RPMI7951 (cell line): ENCODE results near the gene GRM7. TPM values are rescaled to one million over a fixed set of nuclear protein-coding genes. Genes with fewer than 3 reads are reported as not detected.

Source experiments
- DNase-seq: peaks from one replicate; pipeline ENCODE4 v3.0.0-alpha.2; 2012; ENCODE audit warnings: low read depth
- total RNA-seq: library from RNA; depleted of rRNA; stranded (reverse); fragments of >200 nt; shearing (Covaris generic); gene quantifications from 2 replicates; pipeline ENCODE4 v1.2.3, GENCODE V29; 2014

GRM7 gene
- total RNA-seq, 1 experiment from 2014 or later: not detected

DNA sequence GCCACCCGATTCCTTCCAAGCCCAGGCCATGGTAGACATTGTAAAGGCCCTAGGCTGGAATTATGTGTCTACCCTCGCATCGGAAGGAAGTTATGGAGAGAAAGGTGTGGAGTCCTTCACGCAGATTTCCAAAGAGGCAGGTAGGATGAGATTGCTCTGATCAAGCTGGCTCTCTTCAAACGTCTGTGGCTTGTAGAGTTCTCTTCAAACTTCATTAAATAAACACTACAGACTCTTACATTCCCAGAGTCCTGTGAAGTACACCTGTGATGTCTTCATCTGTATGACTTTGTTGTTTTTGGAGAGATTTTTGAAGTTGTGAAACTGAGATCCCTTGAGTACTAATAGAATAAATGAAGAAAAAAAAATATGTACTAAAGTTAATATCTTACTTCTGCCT is 285.6 kb downstream of the GRM7 start:
- DNase-seq: no peak

DNA sequence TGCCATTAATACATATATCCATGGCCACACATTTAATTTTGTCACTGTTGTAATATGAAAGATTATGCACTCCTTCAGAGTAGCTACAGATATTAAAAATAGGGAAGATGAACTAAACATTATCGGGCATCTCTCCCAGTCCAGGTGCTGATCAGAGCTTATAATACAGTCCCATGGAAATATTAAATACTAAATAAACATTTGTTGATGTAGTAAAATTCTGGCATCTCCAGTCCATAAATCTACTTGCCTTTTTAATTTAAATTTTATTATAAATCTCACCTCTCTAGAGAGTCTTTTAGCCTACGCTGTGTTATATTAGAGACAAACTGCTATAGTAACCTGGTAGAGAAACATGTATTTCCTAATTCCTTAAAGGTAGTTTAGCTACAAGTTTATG is 297.6 kb downstream of the GRM7 start:
- DNase-seq: no peak

DNA sequence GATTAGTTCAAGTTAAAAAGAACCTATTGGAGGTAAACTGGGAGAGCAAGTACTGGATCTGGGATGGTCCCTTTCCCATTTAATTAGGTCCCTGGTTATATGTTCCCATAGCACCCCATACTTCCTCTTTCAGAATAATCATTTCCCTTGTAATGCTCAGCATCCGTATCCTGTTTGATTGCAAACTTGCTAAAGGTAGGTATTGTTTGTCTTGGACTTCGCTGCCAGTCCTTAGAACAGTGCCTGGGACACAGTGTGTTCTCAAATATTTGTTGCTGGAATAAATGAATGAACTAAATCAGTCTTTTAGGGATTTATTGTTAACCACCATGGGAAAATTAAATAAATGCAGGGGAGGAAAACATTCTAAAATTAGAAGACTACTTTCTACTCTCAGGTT is 299.8 kb downstream of the GRM7 start:
- DNase-seq: no peak

DNA sequence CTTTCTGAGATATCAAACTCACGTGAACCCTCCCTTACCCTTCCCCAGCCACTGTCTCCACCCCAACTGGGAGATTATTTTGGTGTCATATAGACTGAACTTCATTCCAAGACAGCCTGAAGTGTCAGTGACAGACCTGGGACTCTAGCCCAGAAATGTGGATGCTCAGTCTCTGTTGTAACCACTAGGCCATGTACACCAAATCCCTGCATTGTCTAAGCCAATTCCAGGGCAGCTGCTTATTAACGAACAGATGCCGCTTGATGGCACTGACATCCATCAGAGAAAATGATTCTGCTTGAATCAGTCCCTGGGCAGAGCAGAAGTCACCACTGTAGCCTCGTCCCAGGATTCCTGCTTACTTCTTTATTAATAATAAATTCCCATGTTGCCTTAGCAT is 305.5 kb downstream of the GRM7 start:
- DNase-seq: no peak

DNA sequence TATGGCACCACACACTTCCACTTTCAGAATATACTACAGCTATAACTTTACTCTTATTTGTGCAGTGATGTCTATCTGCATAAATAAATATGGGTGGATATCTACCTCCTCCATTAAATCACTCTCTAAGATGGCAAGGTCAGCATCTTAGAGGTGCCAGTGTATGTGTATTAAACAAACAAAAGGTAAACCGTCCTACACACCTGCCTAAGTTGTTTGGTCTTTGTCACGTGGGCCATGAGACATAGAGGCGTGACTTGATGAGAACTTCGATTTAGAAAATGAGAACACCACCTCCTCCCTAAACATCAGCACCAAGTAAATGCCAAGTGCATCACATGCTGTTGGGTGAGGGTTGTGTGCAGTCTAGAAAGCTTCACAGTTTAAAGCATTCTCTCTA is 310.6 kb downstream of the GRM7 start:
- no peak for DNase-seq

DNA sequence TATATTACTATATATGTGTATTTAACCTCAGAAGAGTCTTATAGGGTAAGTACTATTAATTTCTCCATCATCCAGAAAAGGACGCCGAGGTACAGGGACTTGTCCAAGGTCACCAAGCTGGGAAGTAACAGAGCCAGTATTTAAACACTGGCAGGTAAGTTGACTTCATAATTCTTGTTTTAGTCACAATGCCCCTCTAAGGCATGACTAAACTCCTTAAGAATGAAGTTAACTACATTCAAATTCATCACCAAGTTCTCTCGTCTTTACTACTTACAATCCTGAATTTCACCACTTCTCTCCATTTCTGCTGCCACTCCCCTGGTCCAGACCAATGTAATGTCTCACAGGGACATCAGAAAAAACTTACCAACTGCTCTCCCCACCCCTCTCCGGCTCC is 312.1 kb downstream of the GRM7 start:
- DNase-seq: no peak

DNA sequence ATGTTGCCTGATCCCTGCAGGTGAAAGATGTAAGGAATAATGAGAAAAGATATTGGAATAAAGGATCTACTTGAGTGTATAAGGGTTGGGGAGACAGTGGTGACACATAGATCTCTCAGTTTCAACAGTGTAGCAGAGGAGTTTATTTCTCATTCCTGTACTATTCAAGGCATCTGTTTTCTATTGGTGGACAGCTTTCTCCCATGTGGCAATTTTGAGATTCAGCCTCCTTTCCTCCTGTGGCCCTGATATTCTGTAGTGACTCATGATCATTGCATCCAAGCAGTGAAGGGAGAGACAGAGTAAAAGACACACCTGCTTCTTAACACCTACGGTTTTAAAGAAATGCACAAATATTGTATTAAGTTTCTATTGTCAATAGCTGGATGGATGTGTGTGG is 327.6 kb downstream of the GRM7 start:
- DNase-seq: no peak

DNA sequence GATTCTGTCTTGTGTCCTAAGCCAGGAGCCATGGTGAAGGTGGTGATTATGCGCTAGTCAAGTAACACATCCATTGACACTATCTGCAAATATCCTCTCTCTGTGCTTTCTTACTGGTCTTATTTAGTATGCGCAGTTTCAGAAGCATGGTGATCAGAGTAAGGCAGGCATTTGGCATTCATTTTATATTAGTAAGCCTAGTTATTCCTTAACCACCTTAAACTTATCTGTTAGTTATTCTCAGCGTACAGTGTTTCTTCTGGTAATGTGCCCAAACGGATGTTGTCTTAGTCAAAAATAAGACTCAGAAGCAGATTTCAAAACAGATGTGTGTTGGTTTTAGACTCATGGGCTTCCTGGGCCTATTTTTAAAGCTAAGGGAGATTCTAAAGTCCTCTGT is 329.2 kb downstream of the GRM7 start:
- DNase-seq: no peak

DNA sequence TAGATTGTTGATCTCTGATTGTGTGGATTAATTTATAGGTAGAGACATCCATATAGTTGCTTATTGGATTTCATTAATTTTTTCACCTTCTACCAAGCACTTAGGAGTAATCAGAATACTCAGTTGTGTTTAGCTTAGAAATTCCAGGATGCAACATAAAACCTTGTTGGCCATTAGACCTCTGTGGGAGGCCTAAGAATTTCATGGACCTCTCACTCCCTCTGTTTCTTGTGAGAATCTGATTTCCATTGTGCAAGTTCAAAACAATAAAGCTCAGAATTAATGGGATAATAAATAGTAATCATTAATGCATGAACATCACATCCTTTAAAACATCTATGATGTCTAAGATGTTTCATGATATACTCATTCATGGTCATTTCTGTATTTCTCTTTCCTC is 332.4 kb downstream of the GRM7 start:
- no peak for DNase-seq

DNA sequence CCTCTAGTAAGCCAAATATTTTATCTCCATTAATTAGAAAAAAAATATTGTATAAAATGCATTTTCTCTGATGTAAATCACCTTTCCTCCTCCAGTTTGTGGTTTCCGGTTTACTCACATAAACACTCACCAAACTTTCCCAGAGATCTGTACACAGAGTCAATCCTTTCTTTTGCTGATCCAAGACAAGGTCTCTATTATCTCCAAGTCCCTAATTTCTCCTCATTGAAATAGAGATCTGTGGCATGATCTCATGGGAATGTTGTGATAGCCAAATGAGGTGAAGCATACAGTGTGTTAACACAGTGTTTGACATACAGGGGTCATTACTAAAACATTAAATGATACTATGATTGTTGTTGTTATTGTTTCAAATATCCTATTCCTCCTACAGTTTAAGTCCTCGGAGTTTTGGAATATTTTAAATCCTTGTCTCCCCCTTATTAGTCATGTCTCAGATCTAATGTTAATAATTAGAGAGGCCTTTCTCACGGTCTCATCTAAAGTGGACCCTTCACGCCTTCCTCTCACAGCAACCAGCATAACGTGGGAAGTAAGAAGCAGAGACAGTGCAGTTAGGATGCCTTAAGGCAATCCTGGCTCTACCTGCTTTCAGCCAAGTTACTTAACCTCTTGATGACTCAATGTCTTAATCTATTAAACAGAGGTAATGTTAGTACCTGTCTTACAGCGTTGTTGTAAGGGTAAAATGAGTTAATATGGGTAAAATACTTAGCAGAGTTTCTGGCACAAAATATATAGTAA is 333.3 kb downstream of the GRM7 start:
- DNase-seq: no peak

DNA sequence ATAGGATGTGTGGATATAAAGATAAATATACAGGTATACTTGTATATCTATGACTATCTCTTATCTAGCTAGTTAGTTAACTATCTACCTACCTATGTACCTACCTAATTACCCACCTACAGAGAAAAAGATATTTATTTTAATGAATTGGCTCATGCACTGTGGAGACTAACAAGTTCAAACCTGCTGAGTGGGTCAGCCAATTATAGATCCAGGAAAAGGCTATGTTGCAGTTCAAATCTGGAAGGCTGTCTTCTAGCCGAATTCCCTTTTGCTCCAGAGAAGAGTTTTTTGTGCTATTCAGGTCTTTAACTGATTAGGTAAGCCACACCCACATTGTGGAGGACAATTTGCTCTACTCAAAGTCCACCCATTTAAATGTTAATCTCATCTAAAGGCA is 335.0 kb downstream of the GRM7 start:
- no peak for DNase-seq

DNA sequence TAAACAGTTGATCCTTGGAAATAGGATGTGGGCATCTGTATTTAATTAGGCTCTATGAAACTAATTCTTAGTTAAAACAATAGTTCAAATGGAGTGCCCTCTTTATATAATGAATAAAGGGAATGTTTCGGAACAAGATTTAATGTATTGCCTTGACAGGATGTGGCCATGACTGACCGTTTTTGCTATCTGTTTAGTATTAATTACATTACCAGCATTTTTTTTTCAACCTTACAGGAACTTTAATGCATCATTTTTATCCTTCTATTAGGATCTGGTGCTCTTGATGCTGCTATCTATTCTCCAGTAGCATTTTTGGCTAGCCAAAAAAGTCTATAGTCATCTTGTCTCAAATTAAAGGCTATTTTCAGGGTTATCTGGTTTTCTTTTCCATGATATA is 340.9 kb downstream of the GRM7 start:
- no peak for DNase-seq

DNA sequence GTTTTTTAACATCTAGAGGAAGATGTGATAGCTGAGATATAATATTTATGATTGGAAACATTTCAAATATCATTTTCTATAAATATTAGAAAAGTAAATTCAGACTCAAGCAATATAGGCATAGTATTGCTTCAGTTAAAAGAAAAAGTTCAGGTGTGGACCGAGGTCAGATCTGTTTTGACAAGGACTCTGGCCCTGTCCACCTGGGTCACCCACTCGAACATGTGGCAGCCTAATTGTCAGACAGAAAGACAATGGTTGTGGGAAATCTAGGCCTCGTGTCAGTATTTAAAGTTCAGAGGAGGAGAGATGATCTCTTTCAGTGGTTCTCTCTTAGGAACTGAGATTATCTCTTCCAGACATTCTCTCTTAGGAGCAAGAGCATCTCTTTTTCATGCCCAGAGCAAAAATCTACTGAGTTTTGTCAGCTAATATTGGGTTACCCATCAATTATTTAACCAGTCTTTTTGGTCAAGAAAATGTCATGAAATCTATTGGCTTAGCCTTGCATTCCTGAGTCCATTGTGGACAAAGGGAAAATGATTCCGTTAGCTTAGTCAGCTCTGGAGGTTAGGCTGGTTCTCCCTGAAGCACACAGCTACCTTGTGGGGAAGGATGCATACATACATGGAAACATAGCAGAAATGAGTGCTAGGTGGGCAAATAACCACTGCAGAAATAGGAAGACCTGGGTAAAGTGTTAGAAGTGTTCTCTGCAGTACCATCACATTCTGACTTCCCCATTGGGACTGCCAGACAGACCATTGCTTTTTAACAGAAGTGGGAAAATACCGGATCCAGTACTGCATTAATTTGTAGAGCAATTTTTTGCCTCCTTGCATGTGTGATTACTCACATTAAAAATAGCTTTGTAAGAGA is 343.3 kb downstream of the GRM7 start:
- DNase-seq: no peak

DNA sequence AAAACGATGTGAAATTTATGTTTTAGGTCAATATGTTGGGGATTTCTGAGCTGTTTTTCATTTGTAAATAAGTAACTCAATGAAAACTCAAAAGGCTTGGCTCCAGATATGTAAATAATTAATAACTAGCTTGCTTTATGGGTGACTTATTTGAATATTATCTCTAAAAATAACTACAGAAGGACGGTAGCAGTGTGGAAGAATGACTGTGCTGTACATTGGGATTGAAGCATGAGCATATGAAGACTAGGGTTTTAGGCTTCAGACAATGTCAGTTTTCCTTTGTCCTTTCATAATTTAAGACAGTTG is 343.9 kb downstream of the GRM7 start:
- DNase-seq: no peak

DNA sequence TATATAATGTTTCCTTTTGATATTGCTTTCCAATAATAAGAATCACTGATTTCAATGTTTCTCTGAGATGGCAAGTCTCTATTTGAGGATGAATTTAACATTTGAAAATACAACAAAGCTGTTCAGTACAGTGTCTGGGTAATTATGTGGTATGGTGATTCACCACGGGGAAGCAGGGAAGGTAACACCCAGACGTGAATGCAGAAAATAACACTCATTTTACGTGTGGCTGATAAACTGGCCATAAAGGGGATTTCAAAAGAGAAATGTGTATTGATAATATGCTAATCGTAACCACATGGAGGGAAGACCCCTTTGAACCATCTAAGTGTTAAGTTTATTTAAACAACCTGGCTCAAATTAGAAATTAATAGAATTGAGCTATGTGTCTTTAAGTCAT is 344.6 kb downstream of the GRM7 start:
- DNase-seq: no peak

DNA sequence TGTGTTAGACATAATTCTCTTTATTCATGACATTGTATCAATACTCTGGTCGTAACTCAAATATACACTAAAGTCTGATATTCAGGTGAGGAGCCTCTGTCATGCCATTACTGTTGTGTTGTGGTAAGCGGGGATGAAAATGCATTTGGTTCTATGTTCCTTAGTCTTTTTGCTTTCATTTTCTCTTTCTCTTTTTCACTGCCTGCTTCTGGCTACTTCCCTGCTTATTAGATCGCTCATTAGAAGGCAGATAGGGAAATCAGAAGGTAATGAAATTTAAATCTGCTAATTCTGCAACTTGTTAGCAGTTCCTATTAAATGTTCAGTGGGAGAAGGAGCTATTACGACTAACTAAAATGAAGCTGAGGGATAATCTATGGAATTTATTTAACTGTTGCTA is 345.0 kb downstream of the GRM7 start:
- no peak for DNase-seq

DNA sequence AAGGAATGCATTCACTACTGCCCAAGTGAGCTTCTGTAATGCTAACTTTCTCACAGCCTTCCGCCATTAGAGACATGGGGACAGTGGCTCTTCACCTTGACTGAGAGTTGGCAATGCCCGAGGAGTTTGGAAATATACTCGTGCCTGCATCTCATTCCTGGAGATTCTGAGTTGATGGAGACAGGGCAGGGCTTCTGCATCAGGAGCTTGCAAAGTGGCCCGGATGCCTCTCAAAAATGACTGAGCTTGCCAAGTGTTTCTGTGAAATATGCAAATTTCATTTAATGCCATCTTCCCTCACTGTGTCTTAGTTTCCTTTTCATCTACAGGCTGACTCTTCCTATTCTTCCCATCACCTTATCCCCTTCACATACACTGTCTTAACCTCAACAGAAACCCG is 346.2 kb downstream of the GRM7 start:
- DNase-seq: no peak

DNA sequence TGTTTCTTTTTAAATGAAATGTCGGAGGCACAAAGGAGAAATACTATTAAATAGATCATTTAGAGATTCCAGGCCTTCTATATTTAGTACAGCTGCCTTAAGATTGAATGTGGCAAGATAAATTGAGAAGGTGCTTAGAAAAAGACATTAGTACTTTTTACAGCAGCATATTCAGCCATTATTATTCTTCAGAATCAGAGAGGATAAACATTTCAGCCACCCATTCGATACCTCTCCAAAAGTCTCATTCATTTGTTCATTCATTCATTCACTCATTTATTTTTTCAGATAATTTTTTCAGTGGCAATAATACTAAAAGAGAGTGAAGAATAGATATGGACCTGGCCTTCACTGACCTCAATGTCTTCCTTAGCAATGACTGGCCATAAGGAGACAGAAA is 347.0 kb downstream of the GRM7 start:
- no peak for DNase-seq

DNA sequence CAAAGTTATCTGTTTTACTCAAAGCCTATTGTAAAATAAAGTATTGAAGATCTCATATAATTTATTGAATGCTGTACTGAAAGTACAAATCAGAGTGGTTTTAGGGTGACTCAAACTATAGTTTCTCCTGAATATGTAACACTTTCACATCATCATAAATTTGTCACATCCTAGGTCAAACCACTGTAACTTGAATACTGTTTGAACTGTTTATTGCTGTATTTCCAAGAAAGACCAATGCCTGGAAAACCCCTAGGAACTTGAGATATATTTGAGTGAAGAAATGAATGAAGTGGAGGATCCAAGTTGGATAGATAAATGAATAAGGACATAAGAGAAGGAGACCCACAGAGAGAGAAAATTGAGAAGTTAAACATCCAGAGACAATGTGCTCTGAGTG is 348.2 kb downstream of the GRM7 start:
- no peak for DNase-seq

DNA sequence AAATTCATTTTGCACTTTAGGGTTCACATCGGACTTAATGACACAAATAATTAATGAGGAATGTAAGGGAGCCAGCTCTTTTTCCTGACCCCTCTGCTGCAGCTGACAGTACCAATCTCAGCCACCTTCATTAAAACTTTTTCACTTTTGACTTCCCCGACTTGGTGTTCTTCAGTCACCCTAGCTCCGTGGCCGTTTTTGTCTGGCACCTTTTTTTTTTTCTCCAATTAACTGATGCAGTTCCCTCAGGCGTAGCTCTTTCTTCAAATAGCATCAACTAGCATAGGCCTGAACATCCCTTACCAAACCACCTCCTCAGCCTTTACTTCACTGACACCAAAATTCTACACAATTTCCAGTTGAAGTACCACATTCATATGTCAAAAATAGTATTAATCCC is 350.8 kb downstream of the GRM7 start:
- DNase-seq: no peak

DNA sequence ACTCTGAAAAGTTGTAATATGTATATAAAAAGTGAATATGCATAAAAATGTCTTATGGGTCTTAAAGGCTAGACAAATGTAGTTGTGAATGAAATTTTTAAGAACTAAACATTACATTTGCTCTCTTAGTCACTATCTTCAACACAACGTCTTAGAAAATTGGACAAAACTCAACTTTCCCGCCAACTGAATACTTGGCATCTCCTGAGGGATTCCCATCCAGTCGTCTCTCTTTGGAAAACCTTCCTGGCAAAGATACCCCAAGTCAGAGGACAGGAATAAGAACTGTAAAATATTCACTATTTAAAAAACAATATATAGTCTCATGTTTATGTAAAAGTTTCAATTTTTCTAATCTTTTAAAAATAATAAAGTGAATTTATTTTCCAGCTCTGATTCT is 354.8 kb downstream of the GRM7 start:
- no peak for DNase-seq

DNA sequence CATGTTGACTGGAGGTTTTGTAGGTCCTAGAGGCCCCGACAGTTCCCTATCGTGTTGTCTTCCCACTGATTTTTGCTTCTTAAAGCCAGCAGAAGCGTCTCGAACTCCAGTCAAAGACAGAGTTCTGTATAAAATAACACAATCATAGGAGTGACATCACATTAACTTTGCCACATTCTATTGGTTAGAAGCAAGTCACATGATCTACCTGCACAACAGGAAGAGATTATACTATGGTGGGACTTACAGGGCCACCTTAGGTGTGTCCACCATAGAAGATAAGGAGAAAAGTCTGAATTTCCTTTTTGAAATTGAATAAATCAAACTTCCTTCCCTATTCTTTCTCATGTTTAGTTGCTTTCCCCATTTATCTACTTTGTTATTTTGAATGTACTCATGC is 365.5 kb downstream of the GRM7 start:
- DNase-seq: no peak

DNA sequence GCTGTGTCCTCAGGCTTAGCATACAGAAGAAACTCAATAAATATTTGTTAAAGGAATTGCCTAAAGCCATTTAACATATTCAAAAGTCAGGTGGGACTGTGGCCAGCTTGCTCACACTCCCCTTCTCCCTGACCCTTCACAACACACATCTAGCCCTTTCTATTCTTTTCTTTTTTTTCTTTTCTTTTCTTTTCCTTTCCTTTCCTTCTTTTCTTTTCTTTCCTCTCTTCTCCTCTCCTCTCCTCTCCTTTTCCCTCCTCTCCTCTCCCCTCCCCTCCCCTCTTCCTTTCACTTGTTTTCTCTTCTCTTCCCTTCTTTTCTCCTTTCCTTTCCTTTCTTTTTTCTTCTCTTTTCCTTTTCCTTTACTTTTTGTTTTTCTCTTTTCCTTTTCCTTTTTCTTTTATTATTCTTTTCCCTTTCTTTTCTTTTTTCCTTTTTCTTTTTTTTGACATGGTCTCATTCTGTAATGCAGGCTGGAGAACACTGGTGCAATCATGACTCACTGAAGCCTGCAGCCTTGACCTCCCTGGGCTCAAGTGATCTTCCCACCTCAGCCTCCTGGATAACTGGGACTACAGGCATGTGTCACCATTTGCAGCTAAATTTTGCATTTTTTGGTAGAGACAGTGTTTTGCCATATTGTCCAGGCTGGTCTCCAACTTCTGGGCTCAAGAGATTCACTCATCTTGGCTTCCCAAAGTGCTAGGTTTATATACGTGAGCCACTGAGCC is 377.8 kb downstream of the GRM7 start:
- no peak for DNase-seq
